Activated CD8-positive, alpha-beta memory T cell treated with anti-CD3 and anti-CD28 coated beads, Interleukin-2, amount 50 U/mL, for 24 hours (primary cell): Measurements from ENCODE around the gene WBP2.

ENCODE experiments used
- DNase-seq: peaks from one replicate; pipeline ENCODE4 v3.0.0-alpha.2; 2020; ENCODE audit errors: extremely low read depth

Gene WBP2

GRCh38 chr17:75855310-75856061, at the start of gene WBP2:
WBP2 (minus strand) TSS chr17:75855335; CDS start chr17:75855297, 38 bp downstream.
- peak; percentile 95 for DNase-seq

- no peak for DNase-seq
Observed at GRCh38 chr17:75902406-75902805, 47.3 kb upstream of the WBP2 start.

GRCh38 chr17:75901727-75902126, 46.6 kb upstream of the WBP2 start:
- DNase-seq, result no peak

- no peak for DNase-seq
Observed at GRCh38 chr17:75900691-75901533, 45.8 kb upstream of the WBP2 start.

GRCh38 chr17:75899767-75900468, 44.8 kb upstream of the WBP2 start:
- DNase-seq, result no peak

- DNase-seq, result no peak
Observed at GRCh38 chr17:75899353-75899752, 44.2 kb upstream of the WBP2 start.

GRCh38 chr17:75898791-75899190, 43.7 kb upstream of the WBP2 start:
- DNase-seq, result no peak

- DNase-seq, result no peak
Observed at GRCh38 chr17:75898065-75898464, 42.9 kb upstream of the WBP2 start.

- no peak for DNase-seq
Observed at GRCh38 chr17:75897160-75898019, 42.3 kb upstream of the WBP2 start.

- DNase-seq, result peak; percentile 47
Observed at GRCh38 chr17:75896415-75897159, 41.5 kb upstream of the WBP2 start, which contains the start of gene TRIM65. TRIM65 (minus strand) TSS chr17:75896951; CDS start chr17:75896937, 14 bp downstream.

- DNase-seq, result no peak
Observed at GRCh38 chr17:75895370-75896155, 40.4 kb upstream of the WBP2 start.

GRCh38 chr17:75894049-75894733, 39.1 kb upstream of the WBP2 start:
- DNase-seq, result no peak

GRCh38 chr17:75893305-75894048, 38.3 kb upstream of the WBP2 start:
- DNase-seq, result no peak

GRCh38 chr17:75892556-75893224, 37.6 kb upstream of the WBP2 start:
- DNase-seq, result no peak

- no peak for DNase-seq
Observed at GRCh38 chr17:75891605-75892555, 36.7 kb upstream of the WBP2 start.

- DNase-seq, result no peak
Observed at GRCh38 chr17:75891022-75891604, 36.0 kb upstream of the WBP2 start.
